Ishikawa (cell line): Measurements from ENCODE around the gene ZBTB5.

Experiments used
- CEBPB ChIP-seq: IDR thresholded peaks from 2 replicates; pipeline ENCODE4 v1.6.1; 2012
- CREB1 ChIP-seq: IDR thresholded peaks from 2 replicates; pipeline ENCODE4 v1.6.1; 2012; ENCODE audit warnings: low read depth
- EGR1 ChIP-seq: IDR thresholded peaks from 2 replicates; pipeline ENCODE4 v1.6.1; 2012
- EP300 ChIP-seq: IDR thresholded peaks from 2 replicates; pipeline ENCODE4 v1.6.1; 2012; ENCODE audit warnings: borderline replicate concordance
- FOXM1 ChIP-seq: IDR thresholded peaks from 2 replicates; pipeline ENCODE4 v1.6.1; 2012; ENCODE audit warnings: low read depth, borderline replicate concordance
- NFIC ChIP-seq: IDR thresholded peaks from 2 replicates; pipeline ENCODE4 v1.6.1; 2012
- RAD21 ChIP-seq: IDR thresholded peaks from 2 replicates; pipeline ENCODE4 v1.6.1; 2012; ENCODE audit warnings: low read depth
- TAF1 ChIP-seq: IDR thresholded peaks from 2 replicates; pipeline ENCODE4 v1.6.1; 2012; ENCODE audit warnings: low read depth, mild to moderate bottlenecking
- TCF12 ChIP-seq: IDR thresholded peaks from 2 replicates; pipeline ENCODE4 v1.6.1; 2012; ENCODE audit warnings: low read depth
- TEAD4 ChIP-seq: IDR thresholded peaks from 2 replicates; pipeline ENCODE4 v1.6.1; 2012
- YY1 ChIP-seq: IDR thresholded peaks from 2 replicates; pipeline ENCODE4 v1.6.1; 2012; ENCODE audit warnings: low read depth
- ZBTB7A ChIP-seq: IDR thresholded peaks from 2 replicates; pipeline ENCODE4 v1.6.1; 2012; ENCODE audit warnings: low read depth
- TF ChIP-seq, protein P1 (sequence below): IDR thresholded peaks from 2 replicates; pipeline ENCODE4 v1.6.1; 2012
- TF ChIP-seq, protein P2 (sequence below): IDR thresholded peaks from 2 replicates; pipeline ENCODE4 v1.6.1; 2012
- TF ChIP-seq, protein P3 (sequence below): IDR thresholded peaks from 2 replicates; pipeline ENCODE4 v1.6.1; 2012; ENCODE audit warnings: low read depth, mild to moderate bottlenecking

The ZBTB5 gene, protein sequence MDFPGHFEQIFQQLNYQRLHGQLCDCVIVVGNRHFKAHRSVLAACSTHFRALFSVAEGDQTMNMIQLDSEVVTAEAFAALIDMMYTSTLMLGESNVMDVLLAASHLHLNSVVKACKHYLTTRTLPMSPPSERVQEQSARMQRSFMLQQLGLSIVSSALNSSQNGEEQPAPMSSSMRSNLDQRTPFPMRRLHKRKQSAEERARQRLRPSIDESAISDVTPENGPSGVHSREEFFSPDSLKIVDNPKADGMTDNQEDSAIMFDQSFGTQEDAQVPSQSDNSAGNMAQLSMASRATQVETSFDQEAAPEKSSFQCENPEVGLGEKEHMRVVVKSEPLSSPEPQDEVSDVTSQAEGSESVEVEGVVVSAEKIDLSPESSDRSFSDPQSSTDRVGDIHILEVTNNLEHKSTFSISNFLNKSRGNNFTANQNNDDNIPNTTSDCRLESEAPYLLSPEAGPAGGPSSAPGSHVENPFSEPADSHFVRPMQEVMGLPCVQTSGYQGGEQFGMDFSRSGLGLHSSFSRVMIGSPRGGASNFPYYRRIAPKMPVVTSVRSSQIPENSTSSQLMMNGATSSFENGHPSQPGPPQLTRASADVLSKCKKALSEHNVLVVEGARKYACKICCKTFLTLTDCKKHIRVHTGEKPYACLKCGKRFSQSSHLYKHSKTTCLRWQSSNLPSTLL

DNA sequence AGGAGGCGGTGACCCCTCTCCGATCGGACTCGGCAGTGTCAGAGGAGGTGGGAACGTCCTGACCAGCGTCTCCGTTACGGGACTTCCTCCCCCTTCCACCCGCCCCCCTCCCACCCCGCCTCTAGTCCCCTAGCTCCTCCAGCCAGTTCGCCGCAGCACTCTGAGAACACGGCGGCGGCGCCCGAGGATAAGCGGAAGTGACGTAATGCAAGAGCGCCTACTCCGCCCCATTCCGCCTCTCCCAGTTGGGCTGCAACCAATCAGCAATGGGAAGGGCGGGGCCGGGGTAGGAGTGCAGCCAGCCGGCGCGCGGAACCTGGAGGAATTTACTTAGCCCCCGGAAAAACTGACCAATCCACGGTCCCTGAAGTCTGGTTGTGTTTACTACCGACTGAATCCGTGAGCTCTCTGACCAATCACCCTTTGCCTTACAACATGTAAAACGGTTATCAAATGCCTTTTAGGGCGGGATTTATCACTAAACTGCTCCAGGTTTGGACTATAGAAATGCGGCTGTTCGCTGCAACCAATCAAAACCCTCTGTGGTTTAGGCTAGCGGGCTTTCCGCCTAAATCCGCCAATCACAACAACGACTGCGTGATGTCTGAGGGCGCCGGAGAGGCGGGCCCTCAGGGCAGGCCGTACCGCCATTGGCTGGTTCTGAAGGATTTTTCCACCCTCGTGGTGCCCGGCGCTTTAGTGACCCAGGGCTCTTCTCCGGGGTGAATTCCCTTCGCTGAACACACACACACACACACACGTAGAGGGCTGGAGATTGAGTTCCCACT lies at the start of gene ZBTB5:
ZBTB5 (minus strand) TSS at position 202 of the 788 bp plus-strand sequence. CDS start 22,899 bp downstream, outside the sequence.
- TF ChIP-seq NFIC: 0 out of 2 replicates have a peak, but pooled peaks have one; percentile 22
- TF ChIP-seq, protein P1, sequence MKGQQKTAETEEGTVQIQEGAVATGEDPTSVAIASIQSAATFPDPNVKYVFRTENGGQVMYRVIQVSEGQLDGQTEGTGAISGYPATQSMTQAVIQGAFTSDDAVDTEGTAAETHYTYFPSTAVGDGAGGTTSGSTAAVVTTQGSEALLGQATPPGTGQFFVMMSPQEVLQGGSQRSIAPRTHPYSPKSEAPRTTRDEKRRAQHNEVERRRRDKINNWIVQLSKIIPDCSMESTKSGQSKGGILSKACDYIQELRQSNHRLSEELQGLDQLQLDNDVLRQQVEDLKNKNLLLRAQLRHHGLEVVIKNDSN: peak; percentile 47
- no peak for TF ChIP-seq EGR1
- no peak for TF ChIP-seq ZBTB7A
- TF ChIP-seq, protein P2, sequence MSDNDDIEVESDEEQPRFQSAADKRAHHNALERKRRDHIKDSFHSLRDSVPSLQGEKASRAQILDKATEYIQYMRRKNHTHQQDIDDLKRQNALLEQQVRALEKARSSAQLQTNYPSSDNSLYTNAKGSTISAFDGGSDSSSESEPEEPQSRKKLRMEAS: peak; percentile 80
- TF ChIP-seq CREB1: peak; percentile 79
- 0 out of 2 replicates have a peak, but pooled peaks have one; percentile 7 for TF ChIP-seq TCF12
- no peak; the same call in 1 of the 2 replicates for TF ChIP-seq TEAD4
- no peak for TF ChIP-seq EP300
- peak; percentile 42; the same call in 1 of the 2 replicates for TF ChIP-seq TAF1
- TF ChIP-seq CEBPB: no peak
- no peak for TF ChIP-seq RAD21
- TF ChIP-seq YY1: 0 out of 2 replicates have a peak, but pooled peaks have one; percentile 28
- TF ChIP-seq, protein P3, sequence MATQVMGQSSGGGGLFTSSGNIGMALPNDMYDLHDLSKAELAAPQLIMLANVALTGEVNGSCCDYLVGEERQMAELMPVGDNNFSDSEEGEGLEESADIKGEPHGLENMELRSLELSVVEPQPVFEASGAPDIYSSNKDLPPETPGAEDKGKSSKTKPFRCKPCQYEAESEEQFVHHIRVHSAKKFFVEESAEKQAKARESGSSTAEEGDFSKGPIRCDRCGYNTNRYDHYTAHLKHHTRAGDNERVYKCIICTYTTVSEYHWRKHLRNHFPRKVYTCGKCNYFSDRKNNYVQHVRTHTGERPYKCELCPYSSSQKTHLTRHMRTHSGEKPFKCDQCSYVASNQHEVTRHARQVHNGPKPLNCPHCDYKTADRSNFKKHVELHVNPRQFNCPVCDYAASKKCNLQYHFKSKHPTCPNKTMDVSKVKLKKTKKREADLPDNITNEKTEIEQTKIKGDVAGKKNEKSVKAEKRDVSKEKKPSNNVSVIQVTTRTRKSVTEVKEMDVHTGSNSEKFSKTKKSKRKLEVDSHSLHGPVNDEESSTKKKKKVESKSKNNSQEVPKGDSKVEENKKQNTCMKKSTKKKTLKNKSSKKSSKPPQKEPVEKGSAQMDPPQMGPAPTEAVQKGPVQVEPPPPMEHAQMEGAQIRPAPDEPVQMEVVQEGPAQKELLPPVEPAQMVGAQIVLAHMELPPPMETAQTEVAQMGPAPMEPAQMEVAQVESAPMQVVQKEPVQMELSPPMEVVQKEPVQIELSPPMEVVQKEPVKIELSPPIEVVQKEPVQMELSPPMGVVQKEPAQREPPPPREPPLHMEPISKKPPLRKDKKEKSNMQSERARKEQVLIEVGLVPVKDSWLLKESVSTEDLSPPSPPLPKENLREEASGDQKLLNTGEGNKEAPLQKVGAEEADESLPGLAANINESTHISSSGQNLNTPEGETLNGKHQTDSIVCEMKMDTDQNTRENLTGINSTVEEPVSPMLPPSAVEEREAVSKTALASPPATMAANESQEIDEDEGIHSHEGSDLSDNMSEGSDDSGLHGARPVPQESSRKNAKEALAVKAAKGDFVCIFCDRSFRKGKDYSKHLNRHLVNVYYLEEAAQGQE: no peak
- peak; percentile 84 for TF ChIP-seq FOXM1

DNA sequence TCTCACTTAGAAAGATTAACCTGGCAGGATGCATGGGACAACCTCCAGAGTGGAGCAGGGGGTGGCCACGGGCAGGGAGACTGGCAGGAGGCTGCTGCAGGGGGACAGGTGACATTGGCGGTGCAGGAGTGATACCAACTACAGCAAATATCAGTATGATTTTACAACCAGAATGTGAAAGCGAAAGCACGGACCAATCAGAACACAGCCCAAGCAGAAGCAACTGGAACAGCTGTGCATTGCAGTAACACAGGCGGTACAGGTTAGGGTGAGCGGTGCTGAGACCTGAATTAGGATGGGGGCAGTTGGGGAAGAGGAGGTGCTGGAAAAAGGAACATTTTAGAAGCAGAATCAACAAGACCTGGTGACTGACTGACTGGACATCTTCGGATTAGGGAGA lies 49.7 kb upstream of the ZBTB5 start:
- TF ChIP-seq, protein P3: no peak
- TF ChIP-seq EP300: no peak
- no peak for TF ChIP-seq TCF12
- no peak for TF ChIP-seq EGR1
- TF ChIP-seq RAD21: no peak
- no peak for TF ChIP-seq NFIC
- TF ChIP-seq ZBTB7A: no peak
- TF ChIP-seq, protein P2: no peak
- TF ChIP-seq, protein P1: no peak
- TF ChIP-seq FOXM1: no peak
- TF ChIP-seq YY1: no peak

DNA sequence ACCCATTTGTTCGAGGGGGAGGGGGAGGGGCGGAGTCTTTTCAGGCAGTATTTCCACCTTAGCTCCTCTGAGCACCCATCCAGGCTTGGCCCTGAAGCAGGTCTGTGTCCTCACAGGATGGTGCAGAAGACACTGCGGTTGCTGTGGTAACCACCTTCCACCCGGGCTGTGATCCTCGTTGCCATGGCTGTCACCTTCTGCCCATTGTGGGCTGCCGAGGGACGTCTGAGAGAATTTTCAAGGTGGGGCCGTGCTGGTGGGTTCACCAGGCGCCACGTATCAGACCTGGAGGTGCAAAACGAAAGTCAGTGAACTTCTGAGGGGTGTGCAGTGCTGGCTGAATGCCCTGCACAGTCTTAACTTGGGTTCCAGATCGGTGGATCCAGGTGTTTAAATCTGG lies 47.2 kb upstream of the ZBTB5 start:
- TF ChIP-seq ZBTB7A (no peak), CREB1 (no peak), EGR1 (no peak), RAD21 (no peak), TEAD4 (no peak), EP300 (no peak), FOXM1 (no peak), YY1 (no peak), TAF1 (no peak), CEBPB (no peak), NFIC (no peak), TCF12 (no peak)
- TF ChIP-seq, protein P3: no peak
- TF ChIP-seq, protein P1: no peak
- TF ChIP-seq, protein P2: no peak
